GM19239 (cell line): ENCODE measurements around the gene CHMP6.

Experiments used
- DNase-seq: peaks from one replicate; pipeline ENCODE4 v3.0.0; 2011; ENCODE audit warnings: low spot score; ENCODE audit not compliant: insufficient read length
- FAIRE-seq: peaks from 2 replicates; lab custom pipeline; 2011; peaks lifted over from hg19 to GRCh38; lab: Jason Lieb, UNC

CHMP6 gene

DNA sequence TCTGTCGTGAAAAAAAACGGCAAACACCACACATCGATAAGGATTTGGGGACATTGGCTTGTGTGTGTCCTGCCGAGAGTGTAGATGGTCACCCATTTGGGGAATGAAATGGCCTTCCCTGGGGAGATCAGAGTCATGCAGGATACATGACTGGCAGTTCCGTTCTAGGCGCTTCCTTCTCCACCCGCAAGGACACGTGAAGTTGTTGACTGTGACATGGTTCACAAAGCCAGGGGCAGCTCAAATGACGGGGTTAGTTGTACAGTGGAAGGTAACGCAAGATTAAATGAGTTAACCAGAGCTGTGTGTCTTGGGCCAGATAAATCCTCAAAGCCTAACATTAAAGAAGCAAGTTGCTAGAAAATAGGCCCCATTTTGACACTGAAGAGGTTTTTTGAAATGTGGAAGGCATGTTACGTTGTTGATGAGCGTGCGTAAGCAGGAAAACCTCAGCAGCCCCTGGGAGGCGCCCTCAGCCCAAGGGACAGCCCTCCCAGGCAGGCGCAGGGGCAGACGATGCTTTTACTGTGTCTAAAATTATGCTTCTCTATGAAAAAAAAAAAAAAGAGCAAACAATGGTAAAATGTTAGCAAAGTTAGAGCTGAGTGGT lies 35.9 kb upstream of the CHMP6 start:
- no peak for FAIRE-seq

DNA sequence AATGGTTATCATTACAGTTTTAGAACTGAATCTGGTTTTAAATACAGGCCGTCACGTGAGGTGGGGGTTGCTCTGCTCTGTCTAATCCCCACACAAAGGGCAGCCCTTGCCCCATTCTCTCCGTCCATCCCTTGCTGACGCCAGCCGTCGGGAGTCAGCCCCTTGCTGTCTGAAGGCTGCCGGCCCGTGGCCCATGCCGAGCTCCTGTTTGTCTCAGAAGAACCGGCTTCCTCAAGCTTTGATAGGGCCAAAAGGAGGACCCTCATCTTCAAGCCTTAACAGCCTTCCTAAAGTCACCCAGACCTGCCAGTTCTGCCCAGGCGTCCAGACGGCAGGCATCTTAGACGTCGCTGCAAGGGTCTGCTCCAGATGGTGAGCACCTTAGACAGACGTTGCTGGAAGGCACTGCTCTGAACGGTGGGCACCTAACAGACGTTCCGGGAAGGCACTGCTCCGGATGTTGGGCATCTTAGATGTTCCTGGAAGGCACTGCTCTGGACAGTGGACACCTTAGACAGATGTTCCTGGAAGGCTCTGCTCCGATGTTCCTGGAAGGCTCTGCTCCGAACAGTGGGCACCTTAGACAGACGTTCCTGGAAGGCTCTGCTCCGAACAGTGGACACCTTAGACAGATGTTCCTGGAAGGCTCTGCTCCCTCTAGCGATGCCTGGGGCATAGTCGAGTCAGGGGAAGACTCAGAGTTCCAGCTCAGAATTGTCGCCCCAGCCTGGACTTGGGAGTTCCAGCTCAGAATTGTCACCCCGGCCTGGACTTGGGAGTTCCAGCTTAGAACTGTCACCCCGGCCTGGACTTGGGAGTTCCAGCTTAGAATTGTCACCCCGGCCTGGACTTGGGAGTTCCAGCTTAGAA lies 35.1 kb upstream of the CHMP6 start:
- no peak for DNase-seq

More for the DNA sequence above, 35.9 kb upstream of the CHMP6 start:
- no peak for DNase-seq

DNA sequence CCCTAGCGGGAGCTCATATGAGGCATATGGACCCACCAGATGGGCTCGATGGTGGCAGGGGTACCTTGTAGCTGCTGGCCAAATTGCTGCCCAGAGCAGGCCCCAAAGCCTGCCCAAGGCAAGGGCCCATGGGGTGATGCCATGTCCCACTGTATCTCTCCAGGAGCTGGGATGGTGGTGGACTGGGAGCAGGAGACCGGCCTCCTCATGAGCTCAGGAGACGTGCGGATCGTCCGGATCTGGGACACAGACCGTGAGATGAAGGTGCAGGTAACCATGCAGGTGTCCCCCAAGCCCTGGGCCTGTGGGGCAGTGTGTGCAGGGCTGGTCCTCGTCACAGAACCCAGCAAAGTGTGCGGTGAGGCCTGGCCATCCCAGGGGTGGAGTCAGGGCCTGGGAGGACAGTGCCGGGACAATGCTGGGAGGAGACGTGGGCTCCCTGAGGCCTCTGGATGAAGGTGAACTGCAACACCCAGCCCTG lies 34.1 kb upstream of the CHMP6 start:
- no peak for FAIRE-seq
- no peak for DNase-seq

More for the DNA sequence above, 35.1 kb upstream of the CHMP6 start:
- no peak for FAIRE-seq

DNA sequence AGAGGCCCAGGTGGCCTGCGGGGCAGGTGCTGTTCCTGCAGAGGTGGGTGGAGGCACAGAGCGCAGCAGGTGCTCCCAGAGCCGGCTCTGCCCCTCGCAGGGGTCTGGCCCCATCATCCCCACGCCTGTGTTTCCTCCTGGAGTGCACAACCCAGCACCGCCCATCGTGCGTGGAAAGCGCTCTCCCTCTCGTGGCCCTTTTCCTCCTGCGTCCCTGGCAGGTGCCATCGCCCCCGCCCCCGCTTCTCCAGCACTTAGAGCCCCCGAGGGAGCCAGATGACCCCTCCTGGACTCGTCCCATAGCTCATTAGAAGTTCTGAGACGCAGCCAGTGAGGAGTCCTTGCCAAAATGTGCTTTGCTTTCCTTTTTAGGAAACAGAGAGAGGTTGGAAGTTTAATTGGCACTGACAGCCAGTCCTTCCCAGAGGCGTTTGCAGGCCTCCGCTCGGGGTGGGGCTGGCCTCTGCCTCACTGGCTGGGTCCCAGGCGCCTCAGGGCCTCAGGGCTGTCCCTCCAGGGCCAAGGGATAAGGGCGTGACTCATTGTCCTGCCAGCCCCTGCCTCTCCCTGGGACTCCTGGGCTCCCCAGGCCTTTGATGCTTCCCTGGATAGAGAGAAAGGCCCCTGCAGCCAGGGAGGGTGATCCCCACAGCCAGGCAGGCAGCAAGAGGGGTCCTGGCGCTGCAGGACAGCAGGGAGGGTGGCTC lies 32.2 kb upstream of the CHMP6 start:
- FAIRE-seq: no peak
- no peak for DNase-seq

DNA sequence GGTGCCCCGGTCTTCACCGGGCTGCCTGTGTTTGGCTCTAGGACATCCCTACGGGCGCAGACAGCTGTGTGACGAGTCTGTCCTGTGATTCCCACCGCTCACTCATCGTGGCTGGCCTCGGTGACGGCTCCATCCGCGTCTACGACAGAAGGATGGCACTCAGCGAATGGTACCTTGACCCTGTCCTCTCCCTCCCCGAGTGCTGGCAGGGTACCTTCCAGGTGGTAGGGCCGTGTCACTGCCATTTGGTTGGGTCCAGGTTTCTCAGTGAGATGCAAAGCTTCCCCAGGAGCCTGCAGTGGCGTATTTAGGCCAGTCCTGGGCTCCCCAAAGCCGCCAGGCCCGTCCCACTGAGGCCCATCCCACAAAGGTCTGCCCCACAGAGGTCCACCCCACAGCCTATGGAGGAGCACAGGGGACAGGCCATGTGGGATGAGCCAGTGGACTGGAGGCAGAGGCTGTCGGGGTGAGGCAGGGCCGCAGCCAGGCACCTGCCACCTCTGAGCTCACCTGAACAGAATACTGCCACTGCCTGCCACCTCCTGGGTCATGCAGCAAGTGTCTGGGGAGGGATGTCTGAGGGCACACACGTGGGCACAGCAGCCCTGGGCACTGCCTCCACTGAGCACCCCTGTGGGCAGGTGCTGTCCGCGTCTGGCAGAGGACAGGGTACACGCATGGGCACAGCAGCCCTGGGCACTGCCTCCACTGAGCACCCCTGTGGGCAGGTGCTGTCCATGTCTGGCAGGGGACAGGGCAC lies 31.4 kb upstream of the CHMP6 start:
- no peak for DNase-seq

DNA sequence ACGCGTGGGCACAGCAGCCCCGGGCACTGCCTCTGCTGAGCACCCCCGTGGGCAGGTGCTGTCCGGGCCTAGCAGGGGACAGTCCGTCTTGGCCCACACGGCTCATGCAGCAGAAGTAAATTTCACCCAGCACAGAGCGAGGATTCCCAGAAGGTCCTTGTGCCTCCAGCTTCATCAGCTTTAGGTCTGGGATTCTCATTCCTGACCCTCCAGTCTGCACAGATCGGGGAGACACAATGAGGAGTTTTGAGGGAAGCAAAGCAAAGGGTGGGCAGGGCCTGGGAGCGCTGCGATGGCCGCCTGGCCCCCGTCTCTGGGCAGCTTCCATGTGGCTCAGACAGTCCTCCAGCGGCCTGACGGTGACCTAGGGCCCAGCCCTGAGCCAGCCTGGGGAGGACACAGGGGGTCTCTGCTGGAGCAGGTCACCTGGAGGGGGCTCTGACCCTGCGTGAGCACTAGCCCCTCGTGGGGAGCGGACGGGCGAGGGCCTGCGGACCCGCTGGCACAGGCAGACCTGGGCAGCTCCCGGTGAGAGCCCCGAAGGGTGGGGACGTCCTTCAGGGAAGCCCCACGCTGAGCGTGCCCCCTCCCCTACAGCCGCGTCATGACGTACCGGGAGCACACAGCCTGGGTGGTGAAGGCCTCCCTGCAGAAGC lies 30.7 kb upstream of the CHMP6 start:
- DNase-seq: no peak
- FAIRE-seq: no peak

More for the DNA sequence above, 31.4 kb upstream of the CHMP6 start:
- no peak for FAIRE-seq

DNA sequence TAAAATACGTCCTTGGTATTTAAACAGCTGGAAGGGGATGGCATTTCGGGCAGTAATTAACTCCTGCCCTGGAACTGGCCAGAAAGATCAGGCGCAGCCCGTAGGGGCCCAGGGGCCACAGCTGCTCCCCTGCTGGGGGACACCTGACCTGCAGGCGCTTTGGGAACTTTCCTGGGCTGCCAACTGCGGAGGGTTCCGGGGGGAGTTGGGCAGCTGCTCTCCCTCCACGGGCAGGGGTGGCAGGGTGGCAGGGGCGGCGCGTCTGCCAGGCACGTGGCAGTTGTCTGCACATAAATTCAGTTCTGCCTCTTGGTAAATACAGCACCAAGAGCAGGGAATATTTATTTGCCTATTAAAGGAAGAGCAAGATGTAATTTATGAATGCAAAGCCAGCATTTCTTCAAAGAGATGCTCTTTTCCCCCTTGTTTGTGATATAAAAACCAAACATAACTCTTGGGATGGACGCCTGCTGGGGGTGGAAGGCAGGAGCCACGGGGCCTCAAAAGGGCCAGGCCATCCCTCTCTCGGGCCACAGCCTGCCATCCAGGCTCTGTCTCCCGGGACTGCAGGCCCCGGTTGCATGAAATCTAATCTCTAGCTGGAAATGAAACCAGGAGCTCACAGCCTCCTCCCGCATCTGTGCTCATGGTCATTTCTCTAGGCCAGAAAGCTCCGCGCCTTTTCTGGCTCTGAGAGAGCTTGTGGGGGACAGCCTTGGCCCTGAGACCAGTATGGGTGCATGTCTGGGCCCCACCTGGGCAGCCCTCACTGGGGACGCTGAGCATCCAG lies 29.9 kb upstream of the CHMP6 start:
- FAIRE-seq (no peak), DNase-seq (no peak)

DNA sequence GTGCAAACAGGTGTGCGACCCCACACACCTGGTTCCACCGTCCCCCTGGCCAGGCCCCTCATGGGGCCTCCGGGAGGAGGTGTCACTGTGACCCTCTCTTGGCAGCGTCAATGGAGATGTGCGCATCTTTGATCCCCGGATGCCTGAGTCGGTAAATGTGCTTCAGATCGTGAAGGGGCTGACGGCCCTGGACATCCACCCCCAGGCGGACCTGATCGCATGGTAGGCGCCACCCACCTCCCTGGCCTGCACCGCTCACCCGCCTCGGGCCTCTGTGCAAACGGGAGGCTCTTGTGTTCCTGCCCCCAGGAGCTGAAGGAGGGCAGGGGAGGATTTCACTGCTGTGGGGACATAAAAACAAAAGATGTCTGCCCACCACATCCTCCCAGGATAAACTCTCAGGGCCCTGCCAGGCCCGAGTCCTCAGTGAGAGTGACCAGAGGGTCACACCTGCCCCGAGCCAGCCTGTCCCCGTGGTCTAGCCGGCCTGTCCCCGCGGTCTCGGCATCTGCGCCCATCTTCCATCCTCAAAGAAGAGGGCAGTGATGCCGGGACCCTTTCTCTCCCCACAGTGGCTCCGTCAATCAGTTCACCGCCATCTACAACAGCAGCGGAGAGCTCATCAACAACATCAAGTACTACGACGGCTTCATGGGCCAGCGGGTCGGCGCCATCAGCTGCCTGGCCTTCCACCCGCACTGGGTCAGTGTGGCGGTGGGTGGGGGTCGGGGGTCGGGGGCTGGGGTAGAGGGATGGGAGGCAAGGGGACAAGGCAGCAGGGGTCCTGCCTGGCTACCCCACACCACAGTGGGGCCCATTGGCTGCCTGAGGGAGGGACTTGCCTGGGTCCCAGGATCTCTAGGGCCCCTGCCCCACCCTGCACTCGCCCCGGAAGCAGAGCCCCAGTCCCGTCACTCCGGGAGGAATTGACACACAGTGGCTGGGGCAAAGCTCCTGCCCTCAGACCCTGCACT lies 29.0 kb upstream of the CHMP6 start:
- no peak for FAIRE-seq
- no peak for DNase-seq

DNA sequence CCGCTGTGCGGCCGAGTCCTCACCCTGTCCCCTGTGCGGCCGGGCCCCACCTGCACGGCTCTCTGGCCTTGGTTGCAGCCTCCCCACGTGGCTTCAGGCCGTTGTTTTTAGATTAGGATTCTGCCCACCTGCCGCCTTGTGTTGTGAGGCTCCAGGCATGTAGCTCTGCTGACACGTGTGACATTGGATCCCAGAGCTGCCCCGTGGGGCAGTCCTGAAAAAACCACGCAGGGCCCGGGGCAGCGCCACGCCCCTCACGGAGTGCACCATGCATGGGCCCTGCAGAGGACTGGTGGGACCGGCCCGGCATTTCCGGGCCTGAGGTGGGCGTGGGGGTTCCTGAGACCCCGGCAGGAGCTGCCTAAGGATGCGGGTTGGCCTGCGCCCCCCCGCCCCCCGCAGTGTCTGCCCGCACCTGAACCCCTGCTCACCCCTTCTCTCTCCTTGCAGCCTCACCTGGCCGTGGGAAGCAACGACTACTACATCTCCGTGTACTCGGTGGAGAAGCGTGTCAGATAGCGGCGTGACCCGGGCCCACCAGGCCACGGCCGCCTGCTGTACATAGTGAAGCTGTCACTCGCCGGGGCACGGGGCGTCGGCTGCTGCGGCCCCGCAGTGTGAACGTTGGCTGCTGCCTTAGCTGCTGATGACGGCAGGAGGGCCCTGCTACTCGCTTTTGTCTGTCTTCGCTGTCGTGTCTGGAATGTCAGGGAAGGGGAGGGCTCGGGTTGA lies 27.7 kb upstream of the CHMP6 start:
- no peak for DNase-seq

DNA sequence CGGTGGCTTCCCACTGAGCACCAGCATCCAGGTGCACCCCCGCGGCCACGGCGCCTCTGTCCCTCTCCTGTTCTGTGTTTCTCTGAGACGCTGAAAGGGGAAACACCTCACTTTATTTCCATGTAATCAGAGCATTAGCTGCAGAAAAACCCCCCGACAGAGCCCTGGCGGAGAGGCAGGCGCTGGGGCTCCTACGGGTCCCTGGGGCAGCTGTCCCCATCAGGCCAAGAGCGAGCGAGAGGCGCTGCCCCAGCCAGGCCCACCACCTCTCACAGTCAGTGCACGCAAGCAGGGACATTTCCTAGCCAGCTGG lies 27.1 kb upstream of the CHMP6 start:
- DNase-seq (no peak), FAIRE-seq (no peak)

More for the DNA sequence above, 27.7 kb upstream of the CHMP6 start:
- no peak for FAIRE-seq

DNA sequence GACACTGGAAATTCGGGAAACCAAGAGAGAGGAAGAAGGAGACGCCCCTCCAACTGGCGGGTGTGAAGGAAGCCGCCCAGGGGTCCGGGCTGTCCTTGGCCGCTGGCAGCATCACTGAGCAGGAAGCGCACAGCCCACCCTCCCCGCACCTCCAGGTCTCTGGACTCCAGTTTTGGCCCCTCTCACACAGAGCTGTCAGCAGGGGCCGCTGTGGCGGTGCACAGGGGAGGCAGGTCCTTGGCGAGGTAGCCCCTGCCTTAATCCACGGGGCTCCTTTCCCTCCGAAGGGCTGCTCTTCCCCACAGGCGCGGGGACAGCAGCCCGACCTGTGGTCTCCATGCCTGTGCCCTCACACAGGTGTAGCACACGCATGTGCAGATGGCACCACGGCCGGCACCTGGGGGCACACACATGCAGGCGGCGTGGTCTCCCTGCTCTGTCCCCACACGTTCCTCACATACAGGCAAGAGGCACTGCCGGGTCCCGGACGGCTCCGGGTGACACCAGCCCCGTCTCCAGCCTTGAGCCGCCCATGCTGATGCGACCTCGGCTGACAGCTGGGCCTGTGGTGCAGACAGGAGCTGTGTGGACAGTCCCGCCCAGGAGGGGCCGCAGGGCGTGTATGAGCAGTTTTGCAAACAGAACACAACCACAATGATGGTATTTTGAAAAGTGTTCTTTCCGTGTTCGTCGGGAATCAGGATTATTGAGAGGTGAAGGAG lies 26.6 kb upstream of the CHMP6 start:
- FAIRE-seq (no peak), DNase-seq (no peak)

DNA sequence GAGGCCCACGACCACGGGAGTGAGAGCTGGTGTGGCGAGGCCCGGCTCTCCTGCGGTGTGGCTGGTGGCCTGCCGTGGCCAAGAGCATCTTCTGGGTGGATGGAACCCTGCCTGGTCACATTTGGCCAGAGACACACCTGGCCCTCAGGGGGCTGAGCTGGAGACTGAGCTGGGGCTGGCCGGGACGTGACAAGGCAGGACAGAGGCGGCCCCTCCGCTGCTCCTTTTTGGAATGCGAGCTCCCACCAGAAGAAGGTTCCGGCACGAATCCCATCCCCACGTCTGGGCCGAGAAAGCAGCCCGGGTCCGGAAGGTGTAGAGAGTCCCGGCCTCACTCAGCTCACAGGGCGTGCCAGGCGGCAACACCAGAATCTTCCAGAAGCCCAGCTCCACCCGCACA lies 26.0 kb upstream of the CHMP6 start:
- no peak for FAIRE-seq
- DNase-seq: no peak

DNA sequence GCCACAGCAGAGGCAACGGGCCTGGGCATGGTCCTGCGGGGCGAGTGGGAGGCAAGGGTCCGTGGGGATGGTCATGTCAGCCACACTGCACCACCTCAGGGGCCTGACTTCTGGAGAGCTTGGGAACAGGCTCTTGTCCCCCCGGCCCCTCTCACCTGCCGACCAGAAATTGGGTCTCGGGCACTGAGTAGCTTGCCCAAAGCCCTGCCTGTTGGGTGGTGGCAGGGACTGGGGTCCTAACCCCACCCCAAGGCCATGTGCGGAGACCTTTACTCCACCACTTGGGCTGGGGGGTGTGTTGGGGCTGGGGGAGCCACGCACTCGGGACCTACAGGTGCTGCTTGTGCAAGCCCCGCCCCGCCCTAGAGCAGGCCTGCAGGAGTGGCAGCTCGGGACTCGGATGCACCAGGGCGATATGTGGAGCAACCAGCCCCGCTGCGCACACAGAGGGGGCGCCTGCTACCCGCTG lies 24.2 kb upstream of the CHMP6 start:
- DNase-seq (no peak), FAIRE-seq (no peak)

DNA sequence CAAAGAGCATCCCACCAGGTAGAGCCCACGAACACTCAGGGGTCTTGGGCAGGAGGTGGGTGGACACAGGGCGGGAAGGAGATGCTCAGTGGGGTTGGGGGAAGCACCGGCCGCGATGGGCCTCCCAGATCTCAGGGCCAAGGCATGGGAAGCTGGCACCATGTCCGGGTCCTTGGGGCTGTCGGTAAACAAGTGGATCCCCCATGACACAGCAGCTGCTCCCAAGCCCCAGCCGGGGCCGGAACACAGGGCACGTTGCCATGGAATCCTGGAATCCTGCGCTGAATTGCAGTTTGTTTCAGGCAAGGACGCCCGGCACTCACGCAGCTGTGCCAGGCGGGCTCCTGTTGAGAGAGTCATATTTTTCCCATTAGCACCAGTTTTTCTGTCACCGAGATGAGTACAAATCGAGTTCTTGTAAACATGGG lies 23.0 kb upstream of the CHMP6 start:
- DNase-seq: no peak
- FAIRE-seq: no peak

DNA sequence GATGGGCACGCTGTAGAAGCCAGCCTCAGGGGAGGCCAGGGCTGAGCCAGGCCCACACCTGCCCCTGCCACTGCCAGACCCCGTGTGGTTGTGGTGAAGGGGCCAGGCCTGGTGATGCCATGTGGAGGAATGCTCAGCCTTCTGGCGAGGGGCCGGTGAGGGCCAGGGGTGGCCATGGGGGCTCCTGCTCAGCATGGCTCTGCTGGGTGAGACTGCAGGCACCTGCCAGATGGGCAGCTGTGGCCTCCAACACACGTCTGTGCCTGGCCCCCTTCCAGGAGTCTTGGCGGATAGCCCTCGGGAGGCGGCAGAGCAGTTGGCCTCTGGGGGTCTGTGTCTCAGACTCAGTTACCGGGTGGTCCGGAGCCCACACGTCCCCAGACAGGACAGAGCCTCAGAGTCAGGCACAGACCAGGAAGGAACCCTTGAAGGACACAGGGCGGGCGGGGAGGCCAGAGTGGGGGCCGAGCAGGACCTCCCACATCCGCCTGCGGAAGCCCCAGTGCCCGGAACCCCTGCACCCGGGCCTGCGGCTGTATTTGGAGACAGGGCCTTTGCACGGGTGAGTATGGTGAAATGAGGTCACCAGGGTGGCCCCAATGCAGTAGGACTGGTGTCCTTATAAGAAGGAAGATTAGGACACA lies 22.5 kb upstream of the CHMP6 start:
- FAIRE-seq (no peak), DNase-seq (no peak)

DNA sequence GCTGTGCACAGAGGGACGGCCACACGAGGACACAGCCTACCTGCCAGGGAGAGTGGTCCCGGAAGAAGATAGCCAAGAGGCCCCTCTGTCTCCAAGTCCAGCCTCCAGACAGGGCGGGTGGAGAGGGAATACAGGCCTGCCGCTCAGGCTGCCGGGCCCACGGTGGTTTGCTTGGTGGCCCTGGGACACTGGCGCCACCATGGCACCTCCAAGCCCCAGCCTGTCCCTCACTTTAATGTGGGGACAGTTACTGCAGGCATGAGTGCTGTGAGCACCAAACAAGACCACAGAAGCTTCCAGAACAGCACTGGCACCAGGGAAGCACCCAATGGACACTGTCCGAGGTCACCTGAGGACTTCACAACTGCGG lies 22.0 kb upstream of the CHMP6 start:
- DNase-seq (no peak), FAIRE-seq (no peak)
